ENCODE data around the gene CXCL13. TPM values are rescaled to one million over a fixed set of nuclear protein-coding genes. Genes with fewer than 3 reads are reported as not detected.
"Not testable (repeated sequence)": the region's sequence is repeated elsewhere in the genome, so short reads cannot be mapped to it uniquely, and the experiment has no call there.

The CXCL13 gene
- total RNA-seq, 1 donor from 2014 or later: not detected

DNA sequence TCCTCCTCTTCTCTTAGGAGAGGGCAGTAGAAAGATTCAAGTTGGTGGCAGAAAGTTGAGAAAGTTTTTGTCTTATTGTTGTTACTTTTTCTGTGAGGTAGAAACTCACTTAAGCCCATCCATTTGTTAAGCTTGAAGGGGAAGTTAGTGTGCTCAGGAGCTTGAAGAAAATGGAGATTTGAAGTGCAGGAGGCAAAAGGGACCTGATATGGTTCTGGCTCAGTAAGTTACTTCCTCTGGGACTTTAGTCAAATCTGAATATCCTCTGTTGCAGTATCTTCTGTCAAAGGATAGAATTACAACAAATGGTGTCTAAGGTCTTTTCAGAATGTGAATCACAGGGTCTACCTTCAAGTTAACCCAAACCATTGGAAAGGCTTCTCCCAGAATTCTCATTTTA is 46.2 kb downstream of the CXCL13 start:
- no peak for DNase-seq
- intact Hi-C loops (cut with micrococcal nuclease): no loop called here
- ATAC-seq: no peak

DNA sequence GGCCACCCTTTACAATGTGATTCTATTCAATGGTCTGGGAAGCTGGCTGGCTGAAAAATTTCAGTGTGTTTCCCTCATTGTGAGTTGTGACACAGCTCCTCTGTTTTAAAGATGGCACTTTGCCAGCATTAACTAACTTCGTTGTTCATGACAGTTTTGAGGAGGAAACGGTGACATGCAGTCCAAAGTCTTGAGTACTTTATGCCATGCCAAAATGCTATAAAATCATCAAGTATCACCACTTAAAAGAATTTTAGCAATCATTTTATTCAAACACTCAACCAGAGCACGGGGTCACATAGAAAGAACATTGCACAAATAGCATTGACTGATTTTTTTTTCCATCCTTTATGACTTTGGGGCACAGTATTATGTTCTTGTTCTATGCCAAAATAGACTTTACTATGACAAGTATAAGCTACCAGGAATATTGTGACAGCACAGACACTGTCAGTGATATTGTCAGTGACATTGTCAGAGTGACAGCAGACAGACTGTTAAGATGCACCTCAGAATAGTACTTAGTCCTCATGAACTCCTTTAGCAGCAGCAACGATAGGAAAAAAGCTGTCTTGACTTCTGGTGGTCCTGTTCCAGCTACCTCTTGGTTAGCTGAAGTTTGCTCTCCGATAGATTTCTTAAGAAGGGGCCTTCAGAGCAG is 46.7 kb downstream of the CXCL13 start:
- ATAC-seq (no peak), DNase-seq (no peak)
- intact Hi-C loops (cut with micrococcal nuclease): no loop called here

- ATAC-seq: no peak
- no peak for DNase-seq
- intact Hi-C loops (cut with micrococcal nuclease): no loop called here
Measured at GRCh38 chr4:77653162-77653758, 47.6 kb downstream of the CXCL13 start.

DNA sequence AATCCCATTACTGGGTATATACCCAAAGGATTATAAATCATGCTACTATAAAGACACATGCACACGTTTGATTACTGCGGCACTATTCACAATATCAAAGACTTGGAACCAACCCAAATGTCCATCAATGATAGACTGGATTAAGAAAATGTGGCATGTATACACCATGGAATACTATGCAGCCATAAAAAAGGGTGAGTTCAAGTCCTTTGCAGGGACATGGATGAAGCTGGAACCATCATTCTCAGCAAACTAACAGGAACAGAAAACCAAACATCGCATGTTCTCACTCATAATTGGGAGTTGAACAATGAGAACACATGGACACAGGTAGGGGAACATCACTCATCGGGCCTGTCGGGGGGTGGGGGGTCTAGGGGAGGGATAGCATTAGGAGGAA is 54.7 kb downstream of the CXCL13 start:
- DNase-seq; intact Hi-C loops (cut with micrococcal nuclease): not testable (repeated sequence)

More for the DNA sequence above, 54.7 kb downstream of the CXCL13 start:
- not testable (repeated sequence) for ATAC-seq

Other genes starting within 250 kb of the CXCL13 start
- gene CNOT6L, start 213.5 kb downstream of the CXCL13 start, total RNA-seq: 24.0 TPM

All from left ventricle myocardium superior (tissue), 1 donor.